LNCaP clone FGC (cell line): ENCODE measurements around the gene PCYOX1L.
A peak's percentile ranks its signal among the peaks of the same experiment; 100 is the strongest.

Experiments
- DNase-seq: peaks from one replicate; pipeline ENCODE4 v3.0.0-alpha.2; 2011; ENCODE audit warnings: low read depth
- H3K4me3 ChIP-seq: 2 replicates; pipeline ENCODE4 v1.5.1; 2011; ENCODE audit warnings: mild to moderate bottlenecking, low read depth, low read length, control low read depth
- CTCF ChIP-seq: IDR thresholded peaks from 2 replicates; pipeline ENCODE4 v1.5.1; 2012; ENCODE audit warnings: mild to moderate bottlenecking; ENCODE audit not compliant: control insufficient read depth, insufficient read depth; ENCODE audit errors: extremely low read depth

Gene PCYOX1L

GRCh38 chr5:149364719-149365118, 6.9 kb downstream of the PCYOX1L start:
- no peak for DNase-seq
- TF ChIP-seq CTCF, result no peak
- no peak overlapping the region for H3K4me3 ChIP-seq

DNA sequence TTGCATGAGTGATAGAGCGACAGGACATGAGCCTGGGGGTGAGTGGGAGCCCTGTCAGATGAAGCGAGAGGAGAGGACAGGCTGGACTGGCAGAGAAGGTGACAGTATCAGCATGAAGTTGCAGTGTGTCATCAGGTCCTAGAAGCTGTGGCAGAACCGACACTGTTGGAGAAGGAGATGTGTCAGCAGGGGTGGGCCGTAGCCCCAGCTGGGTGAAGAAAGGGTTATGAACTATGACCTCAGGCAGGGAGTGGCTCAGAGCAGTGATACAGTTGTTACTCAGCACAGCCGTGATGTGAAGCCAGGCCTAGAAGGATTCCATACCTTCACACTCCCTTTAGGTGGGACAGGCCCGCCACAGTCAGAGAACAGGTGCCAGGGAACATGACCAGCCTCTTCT, 7.6 kb downstream of the PCYOX1L start:
- no peak overlapping the region for H3K4me3 ChIP-seq
- TF ChIP-seq CTCF, result no peak

DNA sequence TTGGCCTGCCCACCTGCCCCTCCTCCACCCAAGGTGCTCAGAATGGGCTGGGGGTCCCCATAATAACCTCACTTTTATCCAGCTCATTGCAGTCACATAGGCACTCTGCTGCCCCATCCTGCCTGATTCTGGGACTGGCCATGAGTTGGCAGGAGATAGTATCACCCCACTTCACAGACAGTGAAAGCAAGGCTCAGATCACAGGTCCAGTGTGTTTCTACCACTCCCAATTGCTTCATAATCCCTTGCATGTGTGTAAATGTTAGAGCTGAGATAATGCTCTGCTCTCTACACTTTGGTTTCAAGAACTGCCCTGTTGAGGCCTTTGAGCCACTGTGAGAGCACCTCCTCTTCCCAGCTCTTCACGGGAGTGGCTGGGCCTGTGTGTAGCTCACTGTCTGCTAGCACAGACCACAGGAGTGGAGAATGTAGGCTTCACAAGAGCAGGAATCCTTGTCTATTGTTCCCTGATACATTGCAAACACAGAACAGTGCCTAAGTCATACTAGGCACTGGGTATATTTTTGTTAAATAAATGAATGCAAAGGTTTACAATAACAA, 8.4 kb downstream of the PCYOX1L start:
- no peak for TF ChIP-seq CTCF
- no peak for DNase-seq
- H3K4me3 ChIP-seq, result no peak overlapping the region

More for the DNA sequence above, 7.6 kb downstream of the PCYOX1L start:
- DNase-seq, result no peak

DNA sequence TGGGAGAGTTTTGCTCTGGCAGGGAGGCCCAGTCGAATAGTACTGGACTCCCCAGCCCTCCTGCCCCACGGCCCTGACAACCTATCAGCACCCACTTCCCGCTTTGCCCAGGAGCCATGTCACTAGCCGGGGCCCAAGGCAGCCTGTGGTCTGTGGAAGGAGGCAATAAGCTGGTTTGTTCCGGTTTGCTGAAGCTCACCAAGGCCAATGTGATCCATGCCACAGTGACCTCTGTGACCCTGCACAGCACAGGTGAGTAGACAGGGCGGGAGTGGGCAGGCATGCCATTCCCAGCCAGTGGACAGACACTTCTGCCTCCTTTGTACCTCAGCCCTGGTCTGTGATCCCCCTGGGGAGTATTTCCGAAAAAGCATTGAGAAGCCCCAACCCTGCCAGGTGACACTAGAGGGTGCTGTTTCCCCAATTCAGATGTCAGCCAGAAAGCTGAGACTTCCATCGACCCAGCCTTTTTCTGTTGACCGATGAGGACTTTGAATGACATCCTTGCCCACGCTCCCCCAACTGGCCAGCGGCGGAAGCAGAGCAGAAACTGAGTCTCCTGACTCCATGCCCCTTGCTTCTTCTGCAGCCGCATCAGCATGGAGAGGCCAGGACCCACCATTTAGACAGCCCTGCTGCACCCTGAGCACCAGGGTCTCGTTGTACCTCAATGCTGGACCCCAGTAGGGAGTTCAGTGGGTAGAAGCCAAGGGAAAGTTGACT, 9.6 kb downstream of the PCYOX1L start:
- peak; percentile 81 for TF ChIP-seq CTCF
- DNase-seq, result no peak
- no peak overlapping the region for H3K4me3 ChIP-seq

DNA sequence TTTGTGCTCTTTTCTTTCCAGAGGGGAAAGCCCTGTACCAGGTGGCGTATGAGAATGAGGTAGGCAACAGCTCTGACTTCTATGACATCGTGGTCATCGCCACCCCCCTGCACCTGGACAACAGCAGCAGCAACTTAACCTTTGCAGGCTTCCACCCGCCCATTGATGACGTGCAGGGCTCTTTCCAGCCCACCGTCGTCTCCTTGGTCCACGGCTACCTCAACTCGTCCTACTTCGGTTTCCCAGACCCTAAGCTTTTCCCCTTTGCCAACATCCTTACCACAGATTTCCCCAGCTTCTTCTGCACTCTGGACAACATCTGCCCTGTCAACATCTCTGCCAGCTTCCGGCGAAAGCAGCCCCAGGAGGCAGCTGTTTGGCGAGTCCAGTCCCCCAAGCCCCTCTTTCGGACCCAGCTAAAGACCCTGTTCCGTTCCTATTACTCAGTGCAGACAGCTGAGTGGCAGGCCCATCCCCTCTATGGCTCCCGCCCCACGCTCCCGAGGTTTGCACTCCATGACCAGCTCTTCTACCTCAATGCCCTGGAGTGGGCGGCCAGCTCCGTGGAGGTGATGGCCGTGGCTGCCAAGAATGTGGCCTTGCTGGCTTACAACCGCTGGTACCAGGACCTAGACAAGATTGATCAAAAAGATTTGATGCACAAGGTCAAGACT, 10.3 kb downstream of the PCYOX1L start:
- no peak overlapping the region for H3K4me3 ChIP-seq
- no peak for DNase-seq
- TF ChIP-seq CTCF, result no peak

DNA sequence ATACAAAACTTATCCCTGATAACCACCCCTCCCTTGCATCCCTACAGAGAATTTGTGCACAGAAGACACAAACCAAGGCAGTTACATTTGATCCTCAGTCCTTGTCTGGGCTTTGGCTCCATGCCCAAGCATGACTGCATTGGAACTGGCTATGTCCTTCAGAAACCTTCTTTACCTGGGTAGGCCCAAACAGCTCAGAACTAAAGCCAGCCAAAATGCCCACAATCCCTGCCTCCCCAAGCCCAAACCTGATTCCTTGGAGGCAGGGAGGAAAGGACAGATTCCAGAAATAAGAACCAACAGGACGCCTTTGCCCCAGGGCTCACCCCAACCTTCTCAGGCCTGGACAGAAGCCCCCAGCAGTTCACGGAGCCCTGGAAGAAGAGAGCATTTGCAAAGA, 13.0 kb downstream of the PCYOX1L start:
- TF ChIP-seq CTCF, result no peak
- DNase-seq, result peak; percentile 6
- no peak overlapping the region for H3K4me3 ChIP-seq
